Thyroid gland (tissue), 4 donors: ENCODE measurements around the gene MC3R.

Experiments used
- POLR2A ChIP-seq, 2 donors: fragments of 450-650 bp; IDR thresholded peaks; one replicate each; pipeline ENCODE4 v1.6.1; 2017; ENCODE audit warnings: antibody characterized with exemption in 2 of 2, mild to moderate bottlenecking in 2 of 2, moderate library complexity in 1 of 2
- TF ChIP-seq, protein P1 (sequence below), 6 experiments: fragments of 200-600 bp in 3 of 6; fragments of 450-650 bp in 3 of 6; sonication (generic) in 3 of 6; IDR thresholded peaks; one replicate each; pipeline ENCODE4 v1.5.1; 2016 to 2019; ENCODE audit warnings: antibody characterized with exemption in 6 of 6, mild to moderate bottlenecking in 2 of 6, inconsistent platforms in 1 of 6, moderate library complexity in 1 of 6

DNA sequence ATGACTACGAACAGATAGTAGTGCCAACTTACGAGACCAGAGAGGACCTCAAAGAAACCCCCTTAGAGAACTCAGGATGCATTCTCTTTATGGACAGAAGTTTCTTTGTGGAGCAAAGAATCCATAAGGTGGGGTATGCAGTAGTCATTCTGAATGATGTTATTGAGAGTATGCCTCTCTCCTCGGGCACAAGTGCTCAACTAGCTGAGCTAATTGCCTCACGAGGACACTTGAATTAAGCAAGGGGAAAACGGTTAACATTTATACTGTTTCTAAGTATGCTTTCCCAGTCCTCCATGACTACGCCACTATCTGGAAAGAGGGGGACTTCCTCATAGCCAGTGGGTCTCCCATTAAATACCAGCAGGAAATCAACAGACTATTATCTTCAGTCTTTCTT is 25.6 kb downstream of the MC3R start:
- TF ChIP-seq POLR2A (IDR thresholded peaks at IDR 0.05), result no peak
- TF ChIP-seq, protein P1, sequence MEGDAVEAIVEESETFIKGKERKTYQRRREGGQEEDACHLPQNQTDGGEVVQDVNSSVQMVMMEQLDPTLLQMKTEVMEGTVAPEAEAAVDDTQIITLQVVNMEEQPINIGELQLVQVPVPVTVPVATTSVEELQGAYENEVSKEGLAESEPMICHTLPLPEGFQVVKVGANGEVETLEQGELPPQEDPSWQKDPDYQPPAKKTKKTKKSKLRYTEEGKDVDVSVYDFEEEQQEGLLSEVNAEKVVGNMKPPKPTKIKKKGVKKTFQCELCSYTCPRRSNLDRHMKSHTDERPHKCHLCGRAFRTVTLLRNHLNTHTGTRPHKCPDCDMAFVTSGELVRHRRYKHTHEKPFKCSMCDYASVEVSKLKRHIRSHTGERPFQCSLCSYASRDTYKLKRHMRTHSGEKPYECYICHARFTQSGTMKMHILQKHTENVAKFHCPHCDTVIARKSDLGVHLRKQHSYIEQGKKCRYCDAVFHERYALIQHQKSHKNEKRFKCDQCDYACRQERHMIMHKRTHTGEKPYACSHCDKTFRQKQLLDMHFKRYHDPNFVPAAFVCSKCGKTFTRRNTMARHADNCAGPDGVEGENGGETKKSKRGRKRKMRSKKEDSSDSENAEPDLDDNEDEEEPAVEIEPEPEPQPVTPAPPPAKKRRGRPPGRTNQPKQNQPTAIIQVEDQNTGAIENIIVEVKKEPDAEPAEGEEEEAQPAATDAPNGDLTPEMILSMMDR (IDR thresholded peaks at IDR 0.05), result no peak
